GM21447 (cell line): ENCODE measurements around the gene ASB3.
A peak's percentile ranks its signal among the peaks of the same experiment; 100 is the strongest.
"Not testable (repeated sequence)": the region's sequence is repeated elsewhere in the genome, so short reads cannot be mapped to it uniquely, and the experiment has no call there.

Source experiments
- ATAC-seq: cut with Tn5 transposase; IDR thresholded peaks from one replicate; pipeline ENCODE4 v1.9.1; 2021; ENCODE audit not compliant: unreplicated experiment

ASB3 gene

DNA sequence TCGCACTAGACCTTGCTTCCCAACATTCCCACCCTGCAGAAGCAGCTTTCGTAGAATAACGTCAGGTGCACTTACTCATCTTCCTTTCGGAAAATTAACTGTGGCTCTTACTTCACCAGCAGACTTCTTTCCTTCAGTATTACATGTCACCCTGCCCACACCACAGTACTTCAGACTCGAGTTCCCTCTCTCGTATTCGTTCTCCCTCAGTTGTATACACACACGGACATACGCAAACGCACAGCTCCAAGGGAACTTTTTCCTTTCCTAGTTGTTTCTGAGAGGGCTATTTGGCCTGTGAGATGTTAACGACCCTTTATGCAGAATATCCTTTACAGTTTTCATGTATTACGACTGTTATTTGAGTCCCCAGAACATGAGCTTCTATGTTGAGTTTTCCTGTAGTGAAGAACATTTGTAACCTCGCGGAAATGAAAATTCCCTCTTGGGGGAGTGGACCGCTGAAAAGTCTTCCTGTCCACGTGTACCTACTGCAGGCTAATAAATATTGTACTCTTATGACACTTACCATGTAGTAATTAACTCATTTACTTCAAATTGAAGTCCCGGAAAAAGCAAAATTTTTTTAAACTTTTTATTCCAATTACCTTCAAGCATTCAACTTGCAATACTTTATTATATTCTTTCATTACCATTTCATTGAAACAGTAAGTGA, 999 bp upstream of the ASB3 start:
- ATAC-seq = peak; percentile 10

DNA sequence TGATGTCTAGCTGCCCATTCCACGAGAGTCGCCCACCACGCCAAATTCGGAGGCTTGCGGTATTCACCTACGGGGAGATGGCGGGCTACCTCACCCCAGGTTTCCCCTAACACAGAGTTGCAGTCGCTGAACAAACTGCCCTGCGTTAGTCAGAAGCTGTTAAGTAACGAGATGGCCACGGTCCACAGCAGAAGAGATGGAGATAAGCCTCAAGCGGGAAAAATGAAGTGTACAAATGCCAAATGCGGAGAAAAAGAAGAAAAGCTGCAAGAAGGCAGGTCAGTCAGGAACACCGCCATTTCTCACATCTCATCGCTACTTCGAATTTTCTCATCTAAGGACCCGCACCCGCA, 425 bp downstream of the ASB3 start:
- peak; percentile 21 for ATAC-seq

DNA sequence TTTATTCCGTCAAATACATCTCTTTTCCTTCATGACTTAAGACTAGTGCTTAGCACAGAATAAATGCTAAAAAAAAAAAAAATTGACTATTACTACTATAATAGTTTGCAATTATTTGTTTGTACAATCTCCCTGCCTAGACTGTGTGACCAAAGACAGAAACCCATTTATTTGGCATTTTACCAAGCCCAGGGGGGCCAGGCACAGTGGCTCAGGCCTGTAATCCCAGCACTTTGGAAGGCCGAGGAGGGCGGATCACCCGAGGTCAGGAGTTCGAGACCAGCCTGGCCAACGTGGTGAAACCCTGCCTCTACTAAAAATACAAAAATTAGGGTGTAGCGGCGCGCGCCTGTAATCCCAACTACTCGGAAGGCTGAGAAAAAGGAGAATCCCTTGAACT, 1.4 kb downstream of the ASB3 start:
- ATAC-seq = no peak

DNA sequence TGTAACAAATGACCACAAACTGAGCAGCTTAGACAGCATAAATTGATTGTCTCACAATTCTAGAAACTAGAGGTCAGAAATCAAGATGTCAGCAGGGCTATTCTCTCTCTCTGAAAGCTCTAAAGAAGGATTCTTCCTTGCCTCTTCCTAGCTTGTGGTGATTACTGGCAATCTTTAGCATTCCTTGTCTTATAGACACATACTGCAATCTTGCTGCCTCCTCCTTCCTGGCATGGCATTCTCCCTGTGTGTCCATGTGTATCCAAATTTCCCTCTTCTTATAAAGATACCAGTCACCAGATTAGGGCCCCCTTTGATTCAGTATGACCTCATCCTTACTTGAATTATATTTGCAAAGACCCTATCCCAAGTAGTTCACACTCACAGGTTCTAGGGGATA, 2.3 kb downstream of the ASB3 start:
- ATAC-seq = no peak

DNA sequence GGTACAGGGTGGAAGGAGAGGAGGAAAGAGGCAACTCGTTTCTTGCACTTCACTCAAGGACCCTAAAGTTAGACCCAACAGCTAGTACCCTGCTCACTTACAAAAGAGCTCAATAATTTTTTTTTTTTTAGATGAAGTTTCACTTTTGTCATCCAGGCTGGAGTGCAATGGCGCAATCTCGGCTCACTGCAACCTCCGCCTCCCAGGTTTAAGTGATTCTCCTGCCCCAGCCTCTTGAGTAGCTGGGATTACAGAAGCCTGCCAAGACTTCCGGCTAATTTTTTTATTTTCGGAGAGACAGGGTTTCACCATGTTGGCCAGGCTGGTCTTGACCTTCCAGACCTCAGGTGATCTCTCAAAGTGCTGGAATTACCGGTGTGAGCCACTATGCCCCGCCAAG, 4.1 kb downstream of the ASB3 start:
- ATAC-seq = no peak

DNA sequence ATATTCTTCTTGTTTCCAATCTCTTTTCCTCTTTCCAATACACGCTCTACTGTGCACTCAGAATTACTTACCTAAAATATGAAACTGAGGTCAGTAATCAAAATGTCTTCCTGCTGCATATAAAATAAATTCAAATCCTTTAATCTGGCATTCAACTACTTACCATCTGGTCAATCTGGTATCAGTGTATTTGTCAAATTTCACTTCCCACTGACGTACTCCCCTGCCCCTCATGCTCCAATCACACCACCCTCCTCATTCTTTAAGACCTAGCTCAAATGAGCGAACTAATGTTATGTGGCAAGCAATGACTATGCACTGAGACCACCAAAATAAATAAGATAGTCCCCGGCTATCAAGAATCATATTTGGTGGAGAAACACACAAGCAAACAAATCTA, 6.7 kb downstream of the ASB3 start:
- ATAC-seq = no peak

DNA sequence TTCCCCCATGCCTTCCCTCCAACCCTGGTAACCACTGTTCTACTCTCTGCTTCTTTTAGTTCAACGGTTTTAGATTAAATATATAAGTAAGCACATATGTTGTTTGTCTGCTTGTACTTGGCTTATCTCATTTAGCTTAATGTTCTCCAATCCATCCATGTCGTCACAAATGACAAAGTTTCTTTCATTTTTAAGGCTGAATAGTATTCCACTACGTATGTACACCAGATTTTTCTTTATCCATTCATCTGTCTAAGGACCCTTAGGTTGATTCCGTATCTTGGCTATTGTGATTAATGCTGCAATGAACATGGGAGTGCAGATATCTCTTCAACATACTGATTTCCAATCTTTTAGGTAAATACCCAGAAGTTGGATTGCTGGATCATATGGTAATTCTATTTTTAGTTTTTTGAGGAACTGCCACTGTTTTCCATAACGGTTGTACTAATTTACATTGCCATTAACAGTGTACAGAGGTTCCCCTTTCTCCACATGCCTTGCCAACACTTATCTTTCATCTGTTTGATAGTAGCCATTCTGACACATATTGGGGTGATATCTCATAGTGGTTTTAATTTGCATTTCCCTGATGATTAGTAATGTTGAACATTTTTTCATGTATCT, 8.1 kb downstream of the ASB3 start:
- no peak for ATAC-seq

DNA sequence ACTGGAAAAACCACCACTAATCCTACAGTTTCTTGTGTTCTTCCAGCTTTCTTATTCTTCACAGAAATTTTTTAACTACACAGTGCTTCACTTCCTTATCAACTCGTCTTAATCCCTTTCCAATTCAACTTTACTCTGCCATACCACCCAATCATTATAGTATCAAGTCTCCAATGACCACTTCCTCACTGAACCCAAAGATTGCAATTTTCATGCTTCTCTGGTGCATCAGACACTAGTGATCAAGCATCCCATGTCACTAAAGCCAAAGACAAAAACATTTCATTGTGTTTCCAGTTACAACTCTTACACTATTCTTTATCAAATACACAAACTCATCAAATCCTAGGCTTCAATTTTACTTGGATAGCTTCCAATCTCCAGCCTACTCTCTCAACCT, 9.6 kb downstream of the ASB3 start:
- ATAC-seq = no peak

DNA sequence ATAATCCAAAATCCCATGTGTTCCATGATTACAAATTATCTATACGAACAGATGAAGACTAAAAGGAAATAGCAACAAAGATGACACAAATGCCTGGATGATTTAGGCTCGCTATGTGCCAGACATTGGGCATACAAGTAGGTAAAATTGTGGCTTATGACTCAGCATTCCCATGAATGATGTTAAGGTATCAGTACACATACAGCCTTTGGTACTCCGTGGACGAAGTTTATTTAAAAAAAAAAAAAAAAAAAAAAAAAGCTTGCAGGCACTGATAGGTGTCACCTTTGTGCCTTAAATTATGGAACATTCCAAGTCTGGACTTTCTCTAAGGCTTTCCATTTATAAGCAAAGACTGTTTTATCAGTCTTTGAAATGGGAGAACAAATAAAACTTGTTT, 16.5 kb downstream of the ASB3 start:
- no peak for ATAC-seq

DNA sequence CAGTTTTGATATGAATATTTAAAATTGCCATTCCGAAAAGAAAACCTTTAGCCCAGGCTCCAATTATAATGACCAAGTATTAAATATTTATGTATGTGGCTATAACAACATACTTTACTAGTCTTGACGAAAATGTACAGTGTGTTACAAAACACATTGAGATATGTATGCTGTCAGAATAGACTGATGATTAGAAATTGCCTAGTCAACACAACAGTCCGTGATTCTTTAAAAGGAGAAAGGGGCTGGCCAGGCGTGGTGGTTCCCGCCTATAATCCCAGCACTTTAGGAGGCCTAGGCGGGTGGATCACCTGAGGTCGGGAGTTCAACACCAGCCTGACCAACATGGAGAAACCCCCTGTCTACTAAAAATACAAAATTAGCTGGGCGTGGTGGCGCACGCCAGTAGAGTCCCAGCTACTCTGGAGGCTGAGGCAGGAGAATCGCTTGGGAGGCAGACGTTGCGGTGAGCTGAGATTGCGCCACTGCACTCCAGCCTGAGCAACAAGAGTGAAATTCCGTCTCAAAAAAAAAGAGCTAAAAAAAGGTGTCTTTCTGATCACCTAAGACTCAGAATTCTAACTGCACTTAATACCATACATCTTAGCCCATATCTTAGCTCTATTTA, 17.3 kb downstream of the ASB3 start:
- no peak for ATAC-seq

DNA sequence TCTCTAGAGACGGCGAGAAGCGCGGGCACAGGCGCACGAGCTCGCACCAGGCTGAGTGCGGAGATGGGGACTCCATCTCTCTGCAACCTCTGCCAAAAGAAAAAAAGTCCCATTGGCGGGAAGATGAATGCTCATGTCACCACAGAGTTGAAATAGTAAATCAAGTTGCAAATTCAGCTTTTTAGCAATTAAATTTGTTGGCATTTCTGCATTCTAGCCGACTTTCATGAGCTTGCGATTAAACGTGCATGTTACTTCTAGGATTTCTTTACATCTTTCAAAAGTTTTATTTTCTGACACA, 18.6 kb downstream of the ASB3 start:
- peak; percentile 50 for ATAC-seq

DNA sequence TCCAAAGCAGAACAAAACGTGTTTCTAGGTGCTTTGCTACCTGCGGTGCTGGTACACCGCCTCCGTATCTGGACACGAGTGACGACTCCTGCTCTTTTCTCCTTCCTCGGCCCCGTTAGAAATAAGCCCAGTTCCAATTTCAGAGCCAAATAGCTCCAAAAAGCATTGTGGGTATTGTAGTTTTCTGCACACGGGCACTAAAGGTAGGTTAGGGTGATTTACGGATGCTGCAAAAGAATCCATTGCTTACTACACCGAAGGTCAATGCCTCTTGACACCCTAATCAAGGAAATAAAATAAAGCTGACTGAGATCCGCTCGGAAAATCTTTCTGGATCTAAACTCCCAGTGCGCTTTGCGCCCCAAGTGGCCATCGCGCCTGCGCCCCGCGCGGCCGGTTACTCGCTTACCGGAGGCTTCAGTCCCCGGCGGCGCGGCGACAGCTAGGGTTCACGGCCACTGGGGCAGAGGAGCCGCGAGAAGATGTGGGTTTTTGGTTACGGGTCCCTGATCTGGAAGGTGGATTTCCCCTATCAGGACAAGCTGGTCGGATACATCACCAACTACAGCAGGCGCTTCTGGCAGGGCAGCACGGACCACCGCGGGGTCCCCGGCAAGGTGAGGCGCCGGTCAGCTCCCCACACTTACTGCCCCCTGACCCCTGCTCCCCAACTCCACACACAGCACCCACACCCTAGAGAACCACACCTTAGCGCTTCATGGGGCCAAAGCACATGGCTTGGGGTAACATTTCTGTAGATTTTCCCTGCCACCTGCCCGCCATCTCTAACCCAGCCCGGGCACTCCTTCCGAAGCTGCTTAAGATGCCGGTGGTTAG, 19.1 kb downstream of the ASB3 start, which contains the start of gene CHAC2:
Gene CHAC2, plus strand, starts transcription at position 400 of the 837 bp plus-strand sequence. Its CDS starts 83 bp downstream, at position 483.
- peak; percentile 91 for ATAC-seq

DNA sequence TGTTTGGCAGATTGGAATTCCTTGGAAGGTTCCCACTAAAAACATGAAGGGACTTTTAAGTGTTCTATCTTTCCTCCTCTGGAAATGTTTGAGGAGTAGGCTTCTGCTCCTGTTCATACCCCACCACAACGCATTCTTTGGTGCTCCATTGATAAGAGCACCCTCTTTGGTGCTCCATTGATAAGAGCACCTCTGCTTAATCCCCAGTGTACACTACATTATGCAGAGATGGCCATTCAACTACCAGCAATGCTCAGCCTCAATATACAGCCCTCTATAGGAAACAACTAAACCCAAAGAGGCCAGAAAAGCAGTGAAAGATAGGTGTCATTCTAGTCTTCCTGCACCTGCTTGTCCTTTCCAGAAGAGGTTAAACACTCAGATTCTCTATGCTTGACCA, 21.0 kb downstream of the ASB3 start:
- ATAC-seq = no peak

DNA sequence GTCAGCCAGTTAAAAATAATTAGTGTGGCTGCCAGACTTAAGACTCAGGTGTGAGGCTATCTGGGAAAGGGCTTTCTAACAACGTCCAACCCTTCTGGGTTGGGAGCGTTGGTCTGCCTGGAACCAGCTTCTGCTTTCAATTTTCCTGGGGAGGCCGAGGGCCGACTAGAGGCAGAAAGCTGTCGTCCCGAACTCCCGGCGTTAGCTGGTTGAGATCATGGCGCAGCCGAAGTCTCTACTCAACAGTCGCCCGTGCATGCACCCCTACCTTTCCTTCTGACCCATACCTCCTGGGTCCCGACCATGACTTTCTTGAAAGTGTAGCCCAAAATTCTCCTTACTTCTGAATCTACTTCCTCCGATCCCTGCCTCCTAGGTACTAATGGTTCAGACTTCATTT, 29.5 kb downstream of the ASB3 start:
- ATAC-seq = not testable (repeated sequence)

DNA sequence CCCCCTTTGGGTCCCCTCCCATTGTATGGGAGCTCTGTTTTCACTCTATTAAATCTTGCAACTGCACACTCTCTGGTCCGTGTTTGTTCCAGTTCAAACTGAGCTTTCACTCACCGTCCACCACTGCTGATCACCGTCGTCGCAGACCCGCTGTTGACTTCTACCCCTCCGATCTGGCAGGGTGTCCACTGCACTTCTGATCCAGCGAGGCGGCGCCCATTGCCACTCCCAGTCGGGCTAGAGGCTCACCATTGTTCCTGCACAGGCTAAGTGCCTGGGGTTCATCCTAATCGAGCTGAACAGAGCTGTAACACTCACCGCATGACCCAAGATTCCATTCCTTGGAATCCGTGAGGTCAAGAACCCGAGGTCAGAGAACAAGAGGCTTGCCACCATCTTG, 30.1 kb downstream of the ASB3 start:
- ATAC-seq = no peak

DNA sequence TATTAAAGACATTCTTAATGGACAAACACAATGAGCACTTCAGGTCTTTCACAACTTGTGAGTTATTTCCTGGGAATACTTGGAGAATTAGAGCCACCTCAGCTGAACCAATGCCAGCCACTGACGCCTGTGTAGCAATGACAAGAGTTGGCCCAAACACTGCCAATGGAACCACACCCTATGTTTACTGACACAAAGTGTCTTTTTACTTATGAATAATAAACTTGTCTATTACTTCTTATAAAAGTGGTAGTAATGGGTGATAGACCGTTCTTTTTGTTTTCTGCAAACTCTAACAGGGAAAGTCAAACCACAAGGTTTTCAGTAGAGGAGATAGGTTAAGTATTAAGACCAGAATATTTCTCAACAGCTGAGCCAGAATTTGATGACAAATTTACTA, 31.6 kb downstream of the ASB3 start:
- ATAC-seq = no peak

DNA sequence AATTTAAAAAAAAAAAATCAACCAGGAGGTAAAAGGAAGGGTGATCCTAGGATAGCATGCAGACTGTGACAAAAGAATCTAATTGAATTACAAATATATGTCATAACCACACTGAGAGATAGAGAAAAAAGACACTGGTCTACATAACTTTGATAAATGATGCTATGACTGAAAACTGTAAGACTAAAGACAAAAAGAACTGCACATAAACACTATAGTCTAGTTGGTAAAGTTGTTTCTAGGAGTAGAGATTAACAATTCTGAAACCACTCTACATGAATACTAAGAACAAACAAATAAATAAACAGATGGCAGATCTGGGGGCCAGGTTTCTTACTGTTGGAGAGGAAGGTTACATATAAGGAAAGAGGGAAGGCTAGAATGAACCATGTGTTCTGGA, 33.7 kb downstream of the ASB3 start:
- no peak for ATAC-seq

DNA sequence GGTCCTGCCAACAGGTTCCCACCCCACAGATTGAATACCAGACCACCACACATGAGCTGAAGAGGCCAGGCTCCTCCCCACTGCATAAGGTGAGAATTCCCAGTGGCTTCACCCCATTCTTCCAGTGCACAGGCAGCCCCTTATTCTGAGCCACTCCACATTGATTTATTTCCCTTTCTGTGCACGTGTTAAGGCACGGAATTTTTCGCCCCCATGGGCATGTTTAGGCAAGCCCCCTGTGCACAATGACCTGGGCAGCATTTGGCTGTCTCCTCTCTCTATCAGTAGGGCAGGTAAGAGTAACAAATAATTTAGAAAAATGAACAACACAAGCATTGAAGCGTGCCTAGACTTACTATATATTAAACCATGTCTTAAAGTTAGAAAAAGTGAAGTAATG, 34.4 kb downstream of the ASB3 start:
- no peak for ATAC-seq

DNA sequence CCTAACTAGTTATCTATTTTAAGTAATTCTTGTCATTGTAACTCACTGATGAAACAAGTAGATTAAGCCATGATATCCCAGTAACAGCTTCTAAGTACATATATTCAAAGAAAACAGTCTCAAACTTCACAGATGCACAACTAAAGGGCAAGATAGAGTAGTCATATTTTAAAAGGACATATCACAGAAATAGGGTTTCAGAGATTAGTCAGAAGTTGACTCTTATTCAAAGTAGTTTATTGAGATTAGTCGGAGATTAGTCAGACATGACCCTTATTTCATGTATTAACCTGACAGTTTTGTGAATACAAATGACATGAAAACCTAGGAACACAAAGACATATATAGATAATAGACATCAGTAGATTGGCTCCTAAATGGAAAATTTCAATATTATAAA, 35.0 kb downstream of the ASB3 start:
- peak; percentile 89 for ATAC-seq

DNA sequence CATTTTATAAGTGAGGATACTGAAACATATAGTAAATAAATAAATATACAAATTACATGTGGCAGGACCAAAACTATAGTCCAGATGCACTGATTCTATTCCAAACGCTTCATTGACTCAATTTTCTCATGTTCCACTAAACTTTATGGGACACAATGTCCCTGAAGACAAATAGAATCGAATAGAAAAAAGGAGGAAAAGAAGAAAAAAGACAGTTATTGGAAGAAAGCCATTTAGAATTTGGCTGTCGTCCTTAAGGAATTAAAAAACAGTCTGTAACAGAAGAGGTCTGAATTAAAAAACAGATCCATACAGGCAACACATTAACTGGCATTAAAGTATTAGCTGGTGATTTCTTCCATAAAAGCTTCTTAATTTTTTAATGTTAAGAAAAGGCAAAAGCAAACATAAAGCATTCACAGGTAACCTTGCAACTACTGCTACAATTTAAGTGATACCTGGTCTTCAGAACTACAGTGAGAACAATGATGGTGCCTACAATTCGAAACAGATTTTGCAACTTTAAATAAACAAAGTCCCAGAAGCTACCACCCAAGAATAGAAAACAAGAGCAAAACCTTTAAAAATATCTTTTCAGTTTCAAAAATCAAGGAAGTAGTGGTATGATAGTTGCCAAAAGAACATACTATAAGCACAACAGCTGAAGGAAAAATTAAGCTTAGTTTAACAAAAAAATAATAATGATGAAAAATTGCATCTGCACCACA, 36.5 kb downstream of the ASB3 start:
- ATAC-seq = peak; percentile 31

DNA sequence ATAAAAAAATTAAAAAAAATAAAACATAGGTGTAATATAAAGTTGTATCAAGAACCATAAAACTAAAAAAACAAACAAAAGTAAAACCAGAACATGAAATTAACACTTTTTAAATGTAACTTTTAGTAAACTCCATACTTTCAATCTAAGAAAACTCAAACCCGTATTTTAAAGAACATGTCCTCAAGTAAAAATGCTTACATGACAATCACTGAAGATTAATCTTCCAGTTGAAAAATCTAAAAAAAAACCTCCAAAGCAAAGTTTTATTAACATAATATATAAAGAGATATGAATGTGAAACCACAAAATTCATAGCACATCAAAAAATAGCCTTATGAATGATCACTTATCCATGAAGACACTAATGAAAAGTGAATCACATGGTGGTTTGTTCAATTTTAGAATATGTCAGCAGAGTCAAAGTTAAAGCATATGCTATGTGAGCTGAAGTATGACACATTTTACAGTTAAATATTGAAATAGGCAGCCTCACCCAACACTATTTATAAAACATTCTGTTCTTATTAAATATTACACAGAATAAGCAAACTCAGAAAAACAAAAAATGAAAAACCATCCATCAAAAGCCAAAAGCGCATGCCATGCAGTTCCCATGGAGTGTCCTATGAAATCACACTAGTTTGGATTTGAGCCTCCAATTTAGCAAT, 42.2 kb downstream of the ASB3 start:
- no peak for ATAC-seq
